SW 1271 (cell line): ENCODE results near the gene SEMA5B.

Experiments used
- DNase-seq, 2 experiments: peaks; one replicate each; lab custom pipeline; 2025; lab: John Stamatoyannopoulos, UW

The SEMA5B gene

DNA sequence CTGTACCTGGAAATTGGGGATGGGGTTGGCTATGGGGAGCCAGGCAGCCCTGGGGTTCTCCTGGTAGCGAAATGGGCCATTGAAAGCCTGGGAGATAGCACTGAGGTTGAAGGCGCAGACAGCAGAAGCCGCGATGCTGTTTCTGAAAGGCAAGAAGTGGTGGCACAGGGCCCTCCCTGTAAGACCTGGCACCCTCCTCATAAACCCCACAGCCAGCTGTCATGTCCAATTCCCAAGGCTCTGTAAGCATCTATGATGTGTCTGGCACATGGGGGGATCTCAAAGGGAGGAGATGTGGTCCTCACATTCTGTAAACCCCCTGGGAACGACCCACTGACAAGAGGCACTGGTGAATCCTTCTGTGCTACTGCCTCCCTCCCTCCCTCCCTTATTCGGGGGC lies 104.0 kb downstream of the SEMA5B start:
- DNase-seq: no peak

DNA sequence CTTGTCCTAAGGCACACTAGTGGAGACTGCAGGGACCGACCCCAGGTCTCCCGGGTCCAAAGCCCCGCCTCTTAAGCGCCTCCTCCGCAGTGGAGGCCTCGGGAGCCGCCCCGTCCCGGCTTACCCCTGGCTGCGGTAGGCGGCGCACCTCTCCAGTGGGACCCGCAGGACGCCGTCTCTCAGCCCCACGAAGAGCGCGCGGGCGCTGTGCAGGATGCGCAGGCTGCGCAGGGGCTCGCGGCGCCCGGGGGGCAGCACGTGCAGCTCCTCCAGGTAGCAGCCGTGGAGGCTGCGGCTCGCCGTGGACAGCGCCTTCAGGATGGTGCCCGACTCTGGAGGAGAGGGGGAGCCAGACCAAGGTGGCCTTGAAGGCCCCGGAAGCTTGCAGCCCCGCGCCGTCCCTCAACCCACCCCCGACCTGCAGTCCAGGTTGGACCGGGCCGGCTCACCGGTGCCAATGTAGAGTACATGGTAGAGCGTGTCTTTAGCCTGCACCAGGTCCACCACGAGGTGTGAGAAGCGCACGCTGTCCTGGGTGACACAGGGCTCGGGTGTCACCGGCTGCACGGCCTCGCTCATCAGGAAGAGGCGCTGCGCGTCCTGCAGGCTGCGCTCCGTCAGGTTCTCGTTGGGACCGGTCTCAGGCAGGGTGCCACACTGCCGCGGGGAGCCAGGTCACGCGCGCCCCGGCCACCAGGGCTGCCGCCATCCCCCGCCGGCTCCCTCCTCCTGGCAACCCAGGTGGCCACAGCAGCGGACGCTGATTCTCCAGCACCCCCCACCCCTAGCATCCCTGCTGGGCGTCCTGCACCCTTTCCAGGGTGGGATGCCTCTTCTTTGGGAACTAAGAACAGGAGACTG lies 105.5 kb downstream of the SEMA5B start:
- DNase-seq: no peak

DNA sequence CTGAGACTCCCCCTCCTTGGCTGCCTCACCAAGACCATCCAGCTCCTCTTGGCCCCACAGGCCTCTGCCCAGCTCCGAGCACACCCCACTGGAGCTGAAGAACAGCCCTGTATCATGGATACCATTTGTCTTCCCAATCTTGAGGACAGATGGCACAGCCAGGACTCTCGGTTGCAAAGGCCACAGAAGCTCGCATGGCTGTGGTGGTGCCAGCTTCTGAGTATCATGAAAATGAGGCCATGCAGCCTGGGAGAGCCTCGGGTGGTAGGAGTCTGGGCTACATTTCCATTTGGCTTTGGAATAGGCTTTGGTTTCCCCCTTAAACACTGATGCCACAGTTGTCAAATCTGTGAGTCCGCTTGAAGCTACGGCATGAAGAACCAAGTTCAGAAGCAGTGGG lies 106.6 kb downstream of the SEMA5B start:
- DNase-seq: no peak

DNA sequence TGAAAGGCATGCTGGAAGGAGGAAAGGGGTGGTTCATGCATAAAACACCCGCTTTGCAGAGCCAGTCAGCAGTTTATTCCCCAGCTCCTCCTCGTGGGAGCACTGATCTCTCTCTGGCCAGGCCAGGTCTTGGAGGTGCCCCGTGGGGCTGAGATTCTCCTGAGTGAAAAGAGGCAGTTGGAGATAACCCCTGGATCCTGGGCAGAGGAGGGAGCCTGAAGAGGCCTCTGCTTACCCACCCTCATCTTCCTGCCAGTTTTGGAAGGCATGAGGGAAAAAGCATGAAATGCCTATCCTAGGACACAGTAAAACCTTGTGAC lies 108.3 kb downstream of the SEMA5B start:
- no peak for DNase-seq

DNA sequence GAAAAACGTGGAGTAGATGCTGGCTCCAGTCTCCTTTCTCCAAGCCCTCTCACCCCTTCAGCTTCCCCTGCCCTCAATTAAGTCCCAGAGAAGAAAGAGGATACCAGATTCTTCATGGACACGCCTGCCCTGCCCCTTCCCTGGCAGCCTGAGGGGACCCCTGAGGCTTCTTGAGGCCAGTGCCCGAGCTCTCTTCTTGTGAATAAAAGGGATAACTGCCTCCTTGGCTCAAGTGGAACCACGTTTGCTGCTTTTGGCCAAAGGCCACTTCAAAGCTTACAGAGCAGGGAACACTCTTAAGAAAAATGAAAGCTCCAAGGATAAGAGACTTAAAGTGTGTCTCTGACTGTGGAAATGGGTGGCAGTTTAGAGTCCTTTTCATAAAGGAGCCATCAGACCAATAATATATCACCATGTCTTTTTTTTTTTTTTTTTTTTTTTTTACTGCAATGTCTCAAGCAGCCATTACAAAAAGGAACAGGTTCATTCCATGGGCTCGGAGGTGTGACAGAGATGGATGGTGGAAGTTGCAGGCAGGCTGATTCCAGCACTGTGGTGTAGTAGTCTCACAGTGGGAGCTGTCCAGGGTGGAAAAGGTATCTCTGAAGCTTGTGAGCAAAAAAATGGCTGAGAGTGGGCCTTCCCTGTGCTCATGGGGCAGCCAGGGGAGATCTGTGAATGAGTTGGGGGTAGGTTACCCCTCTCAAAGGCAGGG lies 108.8 kb downstream of the SEMA5B start:
- DNase-seq: no peak

DNA sequence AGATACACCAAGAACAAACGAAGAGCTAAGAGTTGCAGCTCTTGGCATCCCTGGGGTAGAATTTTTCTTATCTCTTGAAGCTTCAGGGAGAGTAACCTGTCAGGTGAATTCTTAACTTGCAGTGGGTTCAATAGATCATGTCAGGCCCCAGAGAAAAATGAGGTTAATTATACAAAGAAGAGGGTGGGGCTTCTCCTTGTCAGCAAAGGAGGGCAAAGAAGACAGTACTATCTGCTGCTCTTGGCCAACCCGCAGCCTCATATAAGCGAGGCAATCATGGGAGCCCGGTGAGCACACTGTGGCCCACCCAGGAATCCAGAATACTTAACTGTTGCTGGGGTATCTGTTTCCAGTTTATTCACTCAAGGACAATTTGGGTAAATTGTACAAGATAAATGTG lies 110.2 kb downstream of the SEMA5B start:
- DNase-seq: no peak

DNA sequence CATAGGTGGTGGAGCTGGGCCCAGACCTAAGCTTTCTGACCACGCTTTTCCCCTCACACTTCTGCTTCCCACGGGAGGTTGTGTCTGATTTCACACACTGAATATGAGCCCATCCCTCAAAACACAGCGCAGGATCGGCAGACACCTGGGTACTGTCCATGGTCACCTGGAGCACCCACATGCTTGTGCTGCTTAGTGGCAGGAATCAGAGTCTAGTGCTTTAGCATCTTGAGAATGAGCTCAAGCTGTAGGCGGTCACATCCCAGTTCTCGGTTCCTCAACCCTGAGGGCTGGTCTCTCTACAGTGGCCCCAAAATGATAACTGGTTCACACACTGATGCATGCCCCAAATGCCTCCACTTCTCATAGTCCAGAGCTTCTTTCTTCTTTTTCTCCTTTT lies 111.0 kb downstream of the SEMA5B start:
- DNase-seq: no peak

DNA sequence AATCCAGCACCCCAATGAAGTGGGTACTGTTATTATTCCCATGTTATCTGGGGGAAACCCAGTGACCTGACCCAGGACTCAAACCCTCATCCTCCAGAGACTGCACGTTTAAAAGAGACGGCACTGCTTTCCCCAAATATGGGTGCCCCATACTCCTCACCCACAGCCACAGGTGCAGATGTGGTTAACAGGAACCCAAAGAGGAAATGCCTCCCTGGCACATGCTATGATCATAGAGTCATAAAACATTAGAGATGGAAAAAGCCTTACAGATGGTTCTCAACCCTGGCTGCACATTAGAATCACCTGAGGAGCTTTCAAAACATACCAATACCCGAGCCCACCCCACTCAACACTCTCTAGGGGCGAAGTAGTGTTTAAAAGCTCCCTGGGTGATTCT lies 111.5 kb downstream of the SEMA5B start:
- no peak for DNase-seq

DNA sequence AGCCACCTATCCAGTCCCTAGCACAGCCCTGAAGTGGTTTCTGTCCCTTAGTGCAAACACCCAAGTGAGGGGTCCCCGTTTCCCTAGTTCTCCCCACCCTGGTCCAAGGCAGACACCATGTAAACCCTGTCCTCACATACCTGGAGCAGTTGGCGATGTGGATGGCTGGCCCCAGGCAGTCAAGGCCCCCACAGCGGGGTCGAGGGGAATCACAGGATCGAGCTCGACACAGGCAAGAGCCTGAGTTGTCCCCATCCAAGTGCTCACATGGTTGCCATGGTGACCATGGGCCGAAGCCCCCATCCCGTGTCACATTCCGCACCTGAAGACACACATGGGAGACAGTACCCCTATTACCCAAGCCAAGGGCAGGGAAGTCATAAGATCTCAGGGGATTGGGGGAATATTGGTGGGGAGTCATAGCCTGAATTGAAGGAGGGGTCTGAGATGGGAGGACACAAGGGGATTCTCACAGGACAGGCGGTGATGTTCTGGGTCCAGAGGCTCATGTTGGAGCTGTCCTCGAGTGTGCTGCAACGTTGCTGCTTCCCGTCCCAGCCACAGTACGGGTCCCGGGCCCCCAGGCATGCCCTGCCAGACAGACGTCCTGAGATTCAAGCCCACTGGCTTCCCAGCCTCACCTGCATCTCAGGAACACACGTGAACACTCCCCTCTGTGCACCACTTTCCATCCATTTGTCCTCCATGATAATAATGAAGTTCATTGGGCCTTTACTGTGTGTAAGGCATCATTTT lies 112.1 kb downstream of the SEMA5B start:
- no peak for DNase-seq

DNA sequence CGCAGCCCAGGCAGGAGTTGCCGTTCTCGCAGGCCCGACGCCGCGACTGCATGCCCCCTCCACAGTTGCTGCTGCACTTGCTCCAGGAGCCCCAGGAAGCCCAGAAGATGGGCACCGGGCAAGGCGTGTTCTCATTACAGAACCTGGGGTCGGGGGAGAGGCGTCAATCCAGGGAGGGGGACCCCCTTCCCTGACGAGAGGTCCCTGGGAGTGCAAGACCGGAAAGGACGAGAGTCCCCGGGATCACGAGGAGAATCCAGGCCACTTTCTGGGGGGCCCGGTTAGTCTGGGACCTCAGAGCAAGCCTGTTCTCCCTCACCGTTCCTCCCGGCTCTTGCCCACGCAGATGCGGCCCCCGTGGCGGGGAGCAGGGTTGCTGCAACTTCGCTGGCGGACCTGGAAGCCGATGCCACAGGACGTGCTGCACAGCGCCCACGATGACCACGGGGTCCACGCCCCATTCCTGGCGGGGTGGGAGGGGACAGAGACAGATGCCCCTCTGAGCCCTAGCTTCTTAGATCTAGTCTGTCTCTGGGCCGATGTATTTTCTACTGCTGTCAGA lies 113.9 kb downstream of the SEMA5B start:
- no peak for DNase-seq

DNA sequence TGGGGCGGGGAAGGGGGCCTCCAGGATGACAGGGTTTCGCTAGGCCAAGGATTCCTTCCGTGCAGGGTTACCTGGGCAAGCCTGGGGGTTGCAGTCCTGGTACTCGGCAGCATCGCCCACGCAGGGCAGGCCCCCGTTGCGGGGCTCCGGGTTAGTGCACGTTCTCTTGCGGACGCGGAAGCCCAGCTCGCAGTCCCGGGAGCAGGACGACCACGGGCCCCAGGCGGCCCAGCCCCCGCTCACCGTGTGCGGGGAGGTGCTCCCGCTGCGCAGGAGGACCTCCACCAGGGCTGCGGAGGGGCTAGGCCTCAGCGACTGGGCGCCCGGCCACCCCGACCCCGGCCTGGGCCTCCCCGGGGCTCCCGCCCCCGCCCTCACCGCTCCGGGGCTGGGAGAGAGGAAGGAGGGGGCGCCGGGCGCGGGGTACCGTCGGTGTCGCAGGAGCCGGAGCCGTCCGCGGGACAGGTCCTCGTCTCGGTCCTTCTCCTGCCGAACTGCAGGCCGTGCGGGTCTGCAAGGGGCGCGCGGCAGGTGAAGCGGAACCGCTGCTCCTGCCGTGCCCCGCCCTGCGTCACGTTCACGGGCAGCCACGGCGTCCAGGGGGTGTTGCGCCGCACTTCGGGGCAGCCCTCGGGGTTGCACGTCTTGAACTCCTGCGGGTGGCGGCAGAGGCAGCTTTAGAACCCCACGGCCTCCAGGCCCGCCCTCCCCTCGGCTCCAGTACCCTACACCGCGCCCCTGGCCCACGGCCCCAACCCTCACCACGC lies 114.6 kb downstream of the SEMA5B start:
- DNase-seq: no peak

DNA sequence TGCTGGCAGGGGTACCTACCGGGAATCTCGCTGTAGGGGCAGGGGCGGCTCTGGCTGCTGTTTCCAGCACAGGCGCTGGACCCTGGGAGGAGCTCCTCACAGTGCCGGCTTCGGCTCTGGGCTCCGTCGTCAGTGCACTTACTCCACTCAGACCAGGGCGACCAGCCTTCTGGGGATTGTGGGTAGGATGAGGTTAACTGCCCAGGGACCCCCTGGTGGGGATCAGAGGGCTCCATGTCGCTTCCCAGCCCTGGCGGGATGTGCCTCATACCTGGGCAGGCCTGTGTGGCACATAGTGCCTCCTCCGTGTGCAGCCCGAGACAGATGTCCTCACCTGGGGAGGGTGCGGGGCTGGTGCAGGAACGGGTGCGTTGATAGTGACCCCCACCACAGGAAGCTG lies 115.7 kb downstream of the SEMA5B start:
- DNase-seq: no peak

DNA sequence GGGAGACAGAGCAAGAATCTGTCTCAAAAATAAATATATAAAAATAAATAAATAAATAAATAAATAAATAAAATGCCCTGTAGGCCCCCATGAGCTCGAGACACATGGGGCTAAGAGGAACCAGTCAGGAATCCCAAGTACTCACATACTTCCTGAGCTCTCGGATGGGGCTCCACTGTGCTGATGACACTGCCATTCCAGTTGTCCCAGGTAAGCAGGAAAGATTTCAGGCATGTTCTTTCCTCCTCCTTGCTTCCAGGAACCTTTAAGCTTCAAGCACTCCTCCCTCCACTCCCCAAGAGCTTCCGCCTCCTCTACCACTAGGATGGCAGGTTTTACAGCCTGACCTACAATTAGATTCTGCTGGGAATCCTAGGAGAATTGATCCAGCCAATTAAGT lies 119.3 kb downstream of the SEMA5B start:
- DNase-seq: no peak

DNA sequence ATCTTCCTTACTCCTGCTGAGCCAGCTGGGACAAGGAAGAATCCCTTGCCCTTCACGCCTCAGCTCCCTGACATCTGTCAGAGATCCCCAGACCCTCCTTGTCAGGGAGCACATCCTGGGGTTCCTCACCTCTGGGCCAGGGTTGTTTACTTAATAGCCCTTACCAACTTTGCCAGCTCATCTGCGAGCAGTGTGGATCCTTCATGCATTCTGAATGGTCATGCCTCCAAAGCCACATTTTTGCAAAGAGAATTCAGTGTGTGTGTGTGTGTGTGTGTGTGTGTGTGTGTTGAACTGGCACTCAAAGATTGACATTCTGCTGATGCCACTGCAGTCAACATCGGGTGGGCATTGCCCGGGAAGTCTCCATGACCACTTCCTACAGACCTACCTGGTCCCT lies 120.1 kb downstream of the SEMA5B start:
- DNase-seq: no peak

DNA sequence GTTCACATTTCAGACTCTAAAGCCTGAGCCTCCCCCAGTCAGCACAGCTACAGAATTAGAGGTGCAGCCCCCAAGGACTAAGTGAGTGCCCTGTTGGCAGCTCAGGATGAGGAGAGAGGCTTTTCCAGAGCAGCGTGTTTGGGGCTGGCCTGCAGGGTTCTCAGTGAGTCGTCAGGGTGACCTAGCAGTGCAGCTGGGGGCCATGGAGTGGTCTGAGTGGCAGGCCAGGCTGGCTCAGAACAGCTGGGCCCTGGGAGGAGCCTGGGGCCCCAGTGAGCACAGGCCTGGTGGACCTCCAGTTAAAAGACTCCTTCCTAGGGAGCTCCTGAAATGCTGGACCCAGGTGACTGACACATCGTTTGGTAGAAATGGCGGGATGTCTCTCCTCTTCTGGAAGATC lies 124.4 kb downstream of the SEMA5B start:
- DNase-seq: no peak

DNA sequence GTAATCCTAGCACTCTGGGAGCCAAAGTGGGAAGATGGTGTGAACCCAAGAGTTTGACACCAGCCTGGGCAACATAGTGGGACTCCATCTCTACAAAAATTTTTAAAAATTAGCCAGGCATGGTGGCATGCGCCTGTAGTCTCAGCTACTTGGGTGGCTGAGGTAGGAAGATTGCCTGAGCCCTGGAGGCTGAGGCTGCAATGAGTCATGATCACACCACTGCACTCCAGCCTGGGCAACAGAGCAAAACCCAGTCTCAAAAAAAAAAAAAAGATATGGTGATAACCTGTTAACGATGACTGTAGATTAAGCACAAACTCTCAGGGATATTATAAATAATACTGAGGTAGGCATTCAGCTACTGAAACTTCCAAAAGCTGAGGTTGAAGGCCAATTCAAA lies 125.2 kb downstream of the SEMA5B start:
- DNase-seq: no peak

DNA sequence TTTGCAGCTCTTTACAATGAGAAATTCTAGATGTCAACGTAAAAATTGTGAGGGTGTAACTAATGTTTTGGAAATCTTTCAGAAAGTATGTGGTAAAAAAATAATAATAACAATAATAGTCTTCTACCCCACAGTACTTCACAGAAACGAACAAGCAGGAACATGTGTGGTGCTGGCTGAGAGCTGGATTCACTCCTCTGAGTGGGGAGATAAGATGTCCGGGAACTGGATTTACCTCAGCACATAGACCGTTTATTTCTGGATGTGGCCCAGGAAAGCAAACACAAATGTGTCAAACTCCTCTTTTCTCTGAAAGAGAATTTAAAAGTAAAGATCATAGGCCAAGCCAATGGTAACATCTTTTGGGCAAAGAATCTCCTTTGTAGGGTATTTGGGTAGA lies 129.3 kb downstream of the SEMA5B start:
- DNase-seq: no peak

DNA sequence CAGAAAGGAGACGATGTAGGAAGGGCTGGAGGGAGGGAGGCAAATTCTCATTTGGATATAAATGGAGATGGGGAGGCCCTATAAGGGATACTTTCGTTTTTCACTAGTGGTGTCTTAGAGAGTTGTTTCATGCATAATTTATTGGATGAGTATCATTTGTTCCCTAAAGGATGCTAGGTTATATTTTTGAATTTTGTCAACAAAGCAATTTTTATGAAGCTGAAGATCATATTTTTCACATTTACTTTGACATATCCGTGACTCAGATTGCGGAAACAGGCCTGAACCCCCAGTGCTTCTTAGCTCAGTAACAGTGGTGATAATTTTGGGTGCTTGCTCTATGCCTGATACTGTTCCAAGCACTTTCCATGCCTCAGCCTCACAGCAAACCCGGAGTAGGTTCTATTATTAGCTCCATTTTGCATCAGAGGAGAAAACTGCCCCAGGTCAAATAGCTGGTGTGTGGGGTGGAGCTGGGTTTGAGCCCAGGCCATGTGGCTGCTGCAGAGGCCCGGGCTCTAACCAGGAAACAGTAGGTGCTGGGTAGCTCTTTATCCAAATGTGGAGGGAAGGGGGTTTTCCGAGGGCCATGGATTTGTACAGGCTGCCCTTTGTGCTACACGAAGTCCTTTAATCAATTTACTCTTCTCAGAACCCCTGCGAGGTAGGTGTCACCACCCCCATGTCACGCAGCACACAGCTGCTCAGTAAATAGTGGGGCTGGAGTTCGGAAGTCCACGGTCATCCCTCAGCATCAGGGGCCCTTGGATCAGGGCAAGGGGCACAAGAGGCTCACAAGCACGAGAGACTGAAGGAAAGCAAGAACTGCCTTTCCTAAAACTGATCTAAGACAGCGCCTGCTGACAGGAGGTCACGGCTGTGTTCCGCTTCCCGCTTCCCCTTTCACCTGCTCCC lies 133.6 kb downstream of the SEMA5B start:
- no peak for DNase-seq

DNA sequence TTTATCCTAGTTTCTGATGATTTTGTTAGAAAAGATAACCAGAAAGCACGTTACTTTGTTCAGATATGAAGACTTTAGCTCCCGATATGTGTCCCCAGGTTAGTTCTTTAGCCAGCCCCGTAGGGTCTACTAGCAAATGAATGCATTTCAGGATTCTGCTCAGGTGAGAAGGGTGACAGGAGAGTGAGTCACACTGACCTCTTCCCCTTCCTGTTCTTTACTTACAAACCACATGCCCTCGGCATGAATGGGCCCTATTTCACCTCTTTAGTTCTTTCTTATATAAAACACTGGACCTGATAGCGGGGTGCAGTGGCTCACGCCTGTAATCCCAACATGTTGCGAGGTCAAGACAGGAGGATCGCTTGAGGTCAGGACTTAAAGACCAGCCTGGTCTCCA lies 134.3 kb downstream of the SEMA5B start:
- no peak for DNase-seq

DNA sequence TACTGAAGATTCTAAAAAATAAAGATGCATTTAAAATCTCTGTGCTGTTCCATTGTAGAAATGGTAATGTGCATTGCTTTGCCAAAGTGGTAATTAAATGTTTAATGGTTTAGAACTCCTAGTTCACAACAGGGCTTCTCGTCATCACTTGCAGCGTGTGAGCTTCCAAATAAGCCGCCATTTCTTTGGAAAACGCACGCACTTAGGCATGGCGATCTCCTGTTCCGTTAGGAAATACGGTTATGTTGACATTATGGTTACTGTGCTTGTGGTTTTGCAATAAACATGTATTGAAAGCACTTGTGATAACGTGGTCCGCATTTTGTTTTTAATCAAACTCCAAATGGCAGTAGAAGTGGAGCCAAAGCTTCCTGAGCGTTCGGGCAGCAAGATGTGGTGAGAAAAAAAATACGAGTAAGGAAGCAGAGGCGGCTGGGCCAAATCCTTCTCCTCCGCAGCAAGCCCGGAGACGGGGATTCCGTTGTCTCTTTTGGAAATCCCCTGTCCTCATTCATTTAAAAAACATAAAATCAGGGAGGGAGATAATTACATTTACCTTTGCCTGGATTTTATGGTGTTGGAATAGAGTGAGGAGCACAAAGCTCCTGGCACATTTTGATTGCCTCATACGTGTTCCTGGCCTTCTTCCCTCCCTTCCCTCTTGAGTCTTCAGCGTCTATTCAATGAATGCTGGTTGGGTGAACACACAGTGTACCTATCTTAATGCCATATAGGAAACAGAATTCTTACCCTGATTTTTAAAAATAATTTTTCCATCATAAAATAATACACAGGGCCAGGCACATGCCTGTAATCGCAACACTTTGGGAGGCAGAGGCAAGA lies 135.2 kb downstream of the SEMA5B start:
- no peak for DNase-seq
